Measurements from ENCODE around the gene C6orf89. TPM values are rescaled to one million over a fixed set of nuclear protein-coding genes. Genes with fewer than 3 reads are reported as not detected.

C6orf89 gene
- total and polyA plus RNA-seq, 2 of the 8 experiments (the other 6 are each of a cell fraction or from before 2014, with no cell fraction given): 4.6 to 12.3 TPM

DNA sequence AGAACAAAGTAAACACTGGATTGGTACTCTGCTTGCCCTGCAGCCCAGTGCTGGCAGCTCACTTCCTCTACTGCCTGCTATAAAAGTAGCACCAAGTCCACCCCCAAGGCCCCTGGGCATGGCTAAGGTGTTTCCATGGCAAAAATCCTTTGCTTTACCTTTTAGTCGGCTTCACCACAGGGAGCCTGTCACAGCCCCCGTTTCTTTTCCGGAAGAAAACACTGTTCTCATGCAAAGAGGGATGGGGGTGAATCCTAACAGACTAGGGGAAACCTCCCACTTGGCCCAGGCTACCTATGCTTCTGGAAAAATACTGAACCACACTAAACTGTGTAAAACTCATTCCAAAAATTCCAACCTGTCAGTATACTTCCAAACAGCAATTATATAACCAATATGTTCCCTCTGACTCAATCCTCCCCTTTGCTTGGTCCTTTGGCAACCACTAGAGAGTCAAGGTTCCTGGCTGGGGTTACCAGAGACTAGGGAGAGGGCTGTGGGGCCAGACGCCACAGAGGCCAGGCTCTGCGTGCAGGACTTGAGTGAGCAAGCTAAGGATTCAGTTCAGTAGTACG, 27.3 kb upstream of the C6orf89 start (continued):
- TF ChIP-seq, protein P1, sequence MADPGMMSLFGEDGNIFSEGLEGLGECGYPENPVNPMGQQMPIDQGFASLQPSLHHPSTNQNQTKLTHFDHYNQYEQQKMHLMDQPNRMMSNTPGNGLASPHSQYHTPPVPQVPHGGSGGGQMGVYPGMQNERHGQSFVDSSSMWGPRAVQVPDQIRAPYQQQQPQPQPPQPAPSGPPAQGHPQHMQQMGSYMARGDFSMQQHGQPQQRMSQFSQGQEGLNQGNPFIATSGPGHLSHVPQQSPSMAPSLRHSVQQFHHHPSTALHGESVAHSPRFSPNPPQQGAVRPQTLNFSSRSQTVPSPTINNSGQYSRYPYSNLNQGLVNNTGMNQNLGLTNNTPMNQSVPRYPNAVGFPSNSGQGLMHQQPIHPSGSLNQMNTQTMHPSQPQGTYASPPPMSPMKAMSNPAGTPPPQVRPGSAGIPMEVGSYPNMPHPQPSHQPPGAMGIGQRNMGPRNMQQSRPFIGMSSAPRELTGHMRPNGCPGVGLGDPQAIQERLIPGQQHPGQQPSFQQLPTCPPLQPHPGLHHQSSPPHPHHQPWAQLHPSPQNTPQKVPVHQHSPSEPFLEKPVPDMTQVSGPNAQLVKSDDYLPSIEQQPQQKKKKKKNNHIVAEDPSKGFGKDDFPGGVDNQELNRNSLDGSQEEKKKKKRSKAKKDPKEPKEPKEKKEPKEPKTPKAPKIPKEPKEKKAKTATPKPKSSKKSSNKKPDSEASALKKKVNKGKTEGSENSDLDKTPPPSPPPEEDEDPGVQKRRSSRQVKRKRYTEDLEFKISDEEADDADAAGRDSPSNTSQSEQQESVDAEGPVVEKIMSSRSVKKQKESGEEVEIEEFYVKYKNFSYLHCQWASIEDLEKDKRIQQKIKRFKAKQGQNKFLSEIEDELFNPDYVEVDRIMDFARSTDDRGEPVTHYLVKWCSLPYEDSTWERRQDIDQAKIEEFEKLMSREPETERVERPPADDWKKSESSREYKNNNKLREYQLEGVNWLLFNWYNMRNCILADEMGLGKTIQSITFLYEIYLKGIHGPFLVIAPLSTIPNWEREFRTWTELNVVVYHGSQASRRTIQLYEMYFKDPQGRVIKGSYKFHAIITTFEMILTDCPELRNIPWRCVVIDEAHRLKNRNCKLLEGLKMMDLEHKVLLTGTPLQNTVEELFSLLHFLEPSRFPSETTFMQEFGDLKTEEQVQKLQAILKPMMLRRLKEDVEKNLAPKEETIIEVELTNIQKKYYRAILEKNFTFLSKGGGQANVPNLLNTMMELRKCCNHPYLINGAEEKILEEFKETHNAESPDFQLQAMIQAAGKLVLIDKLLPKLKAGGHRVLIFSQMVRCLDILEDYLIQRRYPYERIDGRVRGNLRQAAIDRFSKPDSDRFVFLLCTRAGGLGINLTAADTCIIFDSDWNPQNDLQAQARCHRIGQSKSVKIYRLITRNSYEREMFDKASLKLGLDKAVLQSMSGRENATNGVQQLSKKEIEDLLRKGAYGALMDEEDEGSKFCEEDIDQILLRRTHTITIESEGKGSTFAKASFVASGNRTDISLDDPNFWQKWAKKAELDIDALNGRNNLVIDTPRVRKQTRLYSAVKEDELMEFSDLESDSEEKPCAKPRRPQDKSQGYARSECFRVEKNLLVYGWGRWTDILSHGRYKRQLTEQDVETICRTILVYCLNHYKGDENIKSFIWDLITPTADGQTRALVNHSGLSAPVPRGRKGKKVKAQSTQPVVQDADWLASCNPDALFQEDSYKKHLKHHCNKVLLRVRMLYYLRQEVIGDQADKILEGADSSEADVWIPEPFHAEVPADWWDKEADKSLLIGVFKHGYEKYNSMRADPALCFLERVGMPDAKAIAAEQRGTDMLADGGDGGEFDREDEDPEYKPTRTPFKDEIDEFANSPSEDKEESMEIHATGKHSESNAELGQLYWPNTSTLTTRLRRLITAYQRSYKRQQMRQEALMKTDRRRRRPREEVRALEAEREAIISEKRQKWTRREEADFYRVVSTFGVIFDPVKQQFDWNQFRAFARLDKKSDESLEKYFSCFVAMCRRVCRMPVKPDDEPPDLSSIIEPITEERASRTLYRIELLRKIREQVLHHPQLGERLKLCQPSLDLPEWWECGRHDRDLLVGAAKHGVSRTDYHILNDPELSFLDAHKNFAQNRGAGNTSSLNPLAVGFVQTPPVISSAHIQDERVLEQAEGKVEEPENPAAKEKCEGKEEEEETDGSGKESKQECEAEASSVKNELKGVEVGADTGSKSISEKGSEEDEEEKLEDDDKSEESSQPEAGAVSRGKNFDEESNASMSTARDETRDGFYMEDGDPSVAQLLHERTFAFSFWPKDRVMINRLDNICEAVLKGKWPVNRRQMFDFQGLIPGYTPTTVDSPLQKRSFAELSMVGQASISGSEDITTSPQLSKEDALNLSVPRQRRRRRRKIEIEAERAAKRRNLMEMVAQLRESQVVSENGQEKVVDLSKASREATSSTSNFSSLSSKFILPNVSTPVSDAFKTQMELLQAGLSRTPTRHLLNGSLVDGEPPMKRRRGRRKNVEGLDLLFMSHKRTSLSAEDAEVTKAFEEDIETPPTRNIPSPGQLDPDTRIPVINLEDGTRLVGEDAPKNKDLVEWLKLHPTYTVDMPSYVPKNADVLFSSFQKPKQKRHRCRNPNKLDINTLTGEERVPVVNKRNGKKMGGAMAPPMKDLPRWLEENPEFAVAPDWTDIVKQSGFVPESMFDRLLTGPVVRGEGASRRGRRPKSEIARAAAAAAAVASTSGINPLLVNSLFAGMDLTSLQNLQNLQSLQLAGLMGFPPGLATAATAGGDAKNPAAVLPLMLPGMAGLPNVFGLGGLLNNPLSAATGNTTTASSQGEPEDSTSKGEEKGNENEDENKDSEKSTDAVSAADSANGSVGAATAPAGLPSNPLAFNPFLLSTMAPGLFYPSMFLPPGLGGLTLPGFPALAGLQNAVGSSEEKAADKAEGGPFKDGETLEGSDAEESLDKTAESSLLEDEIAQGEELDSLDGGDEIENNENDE (IDR thresholded peaks at IDR 0.05; ENCODE audit: insufficient replicate concordance, low read length): peak; percentile 42
- TF ChIP-seq RNF2 (IDR thresholded peaks at IDR 0.05; ENCODE audit: borderline replicate concordance, low read depth, low read length, missing control alignments, poor library complexity, severe bottlenecking) (no peak), SP4 (IDR thresholded peaks at IDR 0.05; ENCODE audit: low read length) (no peak), POU5F1 (IDR thresholded peaks at IDR 0.05; ENCODE audit: low read depth, low read length) (no peak), BACH1 (IDR thresholded peaks at IDR 0.05; ENCODE audit: low read length) (no peak), MAFK (IDR thresholded peaks at IDR 0.05; ENCODE audit: low read depth, low read length) (no peak), CBX5 (IDR thresholded peaks at IDR 0.05; ENCODE audit: low read depth, low read length) (no peak), GABPA (IDR thresholded peaks at IDR 0.05; ENCODE audit: borderline replicate concordance, insufficient read depth, low read length) (no peak), POLR2AphosphoS5 (IDR thresholded peaks at IDR 0.05; ENCODE audit: low read depth, low read length) (no peak), SIN3A (conservative IDR thresholded peaks at IDR 0.05 in 1 of 2, IDR thresholded peaks at IDR 0.05 in 1 of 2; ENCODE audit: low read depth in 1 of 2, low read length in 2 of 2) (0 out of 4 replicates have a peak, but pooled peaks of 1 of the 2 experiments have one; percentile 77), TBP (IDR thresholded peaks at IDR 0.05; ENCODE audit: low read depth, low read length) (no peak)
